Measurements from ENCODE around the gene SH2B3.

GRCh38 chr12:111367661-111368221, 38.0 kb upstream of the SH2B3 start:
- TF ChIP-seq CTCF (IDR thresholded peaks at IDR 0.05; ENCODE audit: low read depth, low read length, poor library complexity, severe bottlenecking) (no peak), EZH2phosphoT487 (IDR thresholded peaks at IDR 0.05; ENCODE audit: borderline replicate concordance, low read length) (no peak)

All from DOHH2 (cell line).